SU-DHL-6 (cell line): ENCODE measurements around the gene HNRNPL.
"Not testable (repeated sequence)": the region's sequence is repeated elsewhere in the genome, so short reads cannot be mapped to it uniquely, and the experiment has no call there.

Experiments
- H2AFZ ChIP-seq: fragments of 200-600 bp; sonication (generic); 2 replicates; pipeline ENCODE4 v1.6.1; 2014; ENCODE audit warnings: low read depth, mild to moderate bottlenecking, moderate library complexity, mixed read lengths, antibody characterized with exemption, low read length; ENCODE audit not compliant: severe bottlenecking
- H3F3A ChIP-seq: fragments of 200-600 bp; shearing (Covaris generic); 2 replicates; pipeline ENCODE4 v1.6.0; 2016; ENCODE audit warnings: antibody characterized with exemption, mild to moderate bottlenecking; ENCODE audit not compliant: insufficient read depth
- H3K27ac ChIP-seq: fragments of 200-600 bp; sonication (generic); 2 replicates; pipeline ENCODE4 v1.5.1; 2016; ENCODE audit warnings: low read depth, mild to moderate bottlenecking, low read length, moderate library complexity, mixed read lengths
- H3K27me3 ChIP-seq: fragments of 200-600 bp; sonication (generic), shearing (Covaris generic); 2 replicates; pipeline ENCODE4 v1.6.0; 2014; ENCODE audit warnings: mild to moderate bottlenecking, low read length
- H3K36me3 ChIP-seq: fragments of 200-600 bp; sonication (generic); 2 replicates; pipeline ENCODE4 v1.6.1; 2014; ENCODE audit warnings: mild to moderate bottlenecking, low read length, mixed read lengths
- H3K4me2 ChIP-seq: fragments of 300-600, 200-600 bp; shearing (Covaris generic), sonication (generic); 2 replicates; pipeline ENCODE4 v1.6.0; 2014; ENCODE audit warnings: low read length, low read depth, mild to moderate bottlenecking; ENCODE audit not compliant: poor library complexity, severe bottlenecking
- H3K4me3 ChIP-seq: fragments of 200-600 bp; sonication (generic); 2 replicates; pipeline ENCODE4 v1.5.1; 2014; ENCODE audit warnings: antibody characterized with exemption, low read length, mild to moderate bottlenecking, mixed read lengths; ENCODE audit not compliant: insufficient read depth, poor library complexity, severe bottlenecking
- H3K79me2 ChIP-seq: fragments of 200-600 bp; sonication (generic); 2 replicates; pipeline ENCODE4 v1.6.1; 2014; ENCODE audit warnings: mild to moderate bottlenecking, low read length, moderate library complexity; ENCODE audit not compliant: insufficient read depth
- H3K9ac ChIP-seq: fragments of 200-600 bp; sonication (generic); 2 replicates; pipeline ENCODE4 v1.7.0; 2014; ENCODE audit warnings: mild to moderate bottlenecking, low read length
- H3K9me2 ChIP-seq: fragments of 200-600 bp; sonication (generic); replicated peaks from 2 replicates; pipeline ENCODE4 v1.6.1; 2014; ENCODE audit warnings: low read length; ENCODE audit not compliant: insufficient read depth
- H3K9me3 ChIP-seq: fragments of 200-600 bp; sonication (generic); 2 replicates; pipeline ENCODE4 v1.6.1; 2014; ENCODE audit warnings: low read length, mixed read lengths; ENCODE audit not compliant: insufficient read depth
- H4K20me1 ChIP-seq: fragments of 200-600 bp; sonication (generic); 2 replicates; pipeline ENCODE4 v1.6.1; 2014; ENCODE audit warnings: low read depth, mild to moderate bottlenecking, antibody characterized with exemption, low read length, moderate library complexity, mixed read lengths
- CTCF ChIP-seq: fragments of 200-600 bp; sonication (generic); IDR thresholded peaks from one replicate; pipeline ENCODE4 v1.5.1; 2017; ENCODE audit warnings: antibody characterized with exemption, mild to moderate bottlenecking, low read length, moderate library complexity; ENCODE audit not compliant: insufficient read depth, poor library complexity, severe bottlenecking
- EZH2phosphoT487 ChIP-seq: fragments of 200-600 bp; sonication (generic), shearing (Covaris generic); conservative IDR thresholded peaks from 2 replicates; pipeline ENCODE4 v1.6.1; 2018; ENCODE audit warnings: mild to moderate bottlenecking, antibody characterized with exemption, low read length, moderate library complexity, mixed read lengths

HNRNPL gene

GRCh38 chr19:38815059-38816001 is 34.5 kb downstream of the HNRNPL start:
- Histone ChIP-seq H3K36me3 (no peaks in the 10 kb centered on the region), H2AFZ (no peak overlapping the region), H3K27ac (no peak overlapping the region), H3K4me3 (no peak overlapping the region), H4K20me1 (no peaks in the 10 kb centered on the region), H3K4me2 (no peak overlapping the region), H3F3A (no peaks in the 10 kb centered on the region), H3K9me3 (no peaks in the 10 kb centered on the region), H3K9me2 (no peaks in the 10 kb centered on the region), H3K9ac (no peak overlapping the region), H3K27me3 (no peaks in the 10 kb centered on the region), H3K79me2 (no peaks in the 10 kb centered on the region)
- TF ChIP-seq CTCF, result no peak
- TF ChIP-seq EZH2phosphoT487, result no peak

- H3K79me2 ChIP-seq, H3K4me3 ChIP-seq, H3K27me3 ChIP-seq, H3F3A ChIP-seq, H3K36me3 ChIP-seq, H3K9ac ChIP-seq, H3K9me2 ChIP-seq, H3K4me2 ChIP-seq, H2AFZ ChIP-seq, H3K27ac ChIP-seq, H3K9me3 ChIP-seq, H4K20me1 ChIP-seq: not testable (repeated sequence)
Measured at GRCh38 chr19:38813932-38814331, 35.9 kb downstream of the HNRNPL start.

GRCh38 chr19:38813323-38813722 is 36.5 kb downstream of the HNRNPL start:
- no peaks in the 10 kb centered on the region for H3K36me3 ChIP-seq
- no peaks in the 10 kb centered on the region for H4K20me1 ChIP-seq
- no peaks in the 10 kb centered on the region for H3K9me2 ChIP-seq
- H3K27ac ChIP-seq, result no peak overlapping the region
- H3K79me2 ChIP-seq, result no peaks in the 10 kb centered on the region
- TF ChIP-seq EZH2phosphoT487 (no peak), CTCF (no peak)
- no peaks in the 10 kb centered on the region for H3K9me3 ChIP-seq
- H3K9ac ChIP-seq, result no peak overlapping the region
- H3K4me2 ChIP-seq, result no peak overlapping the region
- no peak overlapping the region for H3K4me3 ChIP-seq
- H2AFZ ChIP-seq, result no peak overlapping the region
- no peaks in the 10 kb centered on the region for H3K27me3 ChIP-seq
- no peaks in the 10 kb centered on the region for H3F3A ChIP-seq

- H3K9me2 ChIP-seq, result no peaks in the 10 kb centered on the region
- TF ChIP-seq EZH2phosphoT487 (no peak), CTCF (no peak)
- H3K36me3 ChIP-seq, result no peaks in the 10 kb centered on the region
- no peak within 1 kb of the TSS for H3K27ac ChIP-seq
- no peaks in the 10 kb centered on the region for H4K20me1 ChIP-seq
- H3K4me3 ChIP-seq, result no peak within 1 kb of the TSS
- H3K79me2 ChIP-seq, result no peaks in the 10 kb centered on the region
- H3K9ac ChIP-seq, result no peak within 1 kb of the TSS
- H3F3A ChIP-seq, result no peaks in the 10 kb centered on the region
- no peaks in the 10 kb centered on the region for H3K9me3 ChIP-seq
- H3K4me2 ChIP-seq, result no peak within 1 kb of the TSS
- no peak within 1 kb of the TSS for H2AFZ ChIP-seq
- H3K27me3 ChIP-seq, result no peaks in the 10 kb centered on the region
Measured at GRCh38 chr19:38812841-38813320, 36.9 kb downstream of the HNRNPL start, which contains the start of gene LGALS4. TSS of gene LGALS4 (minus strand) at chr19:38812945. CDS start at chr19:38812886, 59 bp downstream.
